A204.1 (cell line): Measurements from ENCODE around the gene SPTAN1.

Source experiments
- FAIRE-seq: peaks from 2 replicates; lab custom pipeline; 2012; peaks lifted over from hg19 to GRCh38; lab: Jason Lieb, UNC

SPTAN1 gene

GRCh38 chr9:128677794-128678193, 125.4 kb downstream of the SPTAN1 start:
- no peak for FAIRE-seq
